GM19240 (cell line): ENCODE measurements around the gene MYBPH.

Source experiments
- DNase-seq: peaks from one replicate; pipeline ENCODE4 v3.0.0; 2011; ENCODE audit warnings: low spot score; ENCODE audit not compliant: insufficient read length

Gene MYBPH, protein sequence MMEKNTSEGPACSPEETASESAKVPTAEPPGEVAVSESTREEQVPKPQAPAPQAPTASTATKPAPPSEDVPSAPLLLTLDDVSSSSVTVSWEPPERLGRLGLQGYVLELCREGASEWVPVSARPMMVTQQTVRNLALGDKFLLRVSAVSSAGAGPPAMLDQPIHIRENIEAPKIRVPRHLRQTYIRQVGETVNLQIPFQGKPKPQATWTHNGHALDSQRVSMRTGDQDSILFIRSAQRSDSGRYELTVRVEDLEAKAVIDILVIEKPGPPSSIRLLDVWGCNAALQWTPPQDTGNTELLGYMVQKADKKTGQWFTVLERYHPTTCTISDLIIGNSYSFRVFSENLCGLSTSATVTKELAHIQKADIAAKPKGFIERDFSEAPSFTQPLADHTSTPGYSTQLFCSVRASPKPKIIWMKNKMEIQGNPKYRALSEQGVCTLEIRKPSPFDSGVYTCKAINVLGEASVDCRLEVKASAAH

DNA sequence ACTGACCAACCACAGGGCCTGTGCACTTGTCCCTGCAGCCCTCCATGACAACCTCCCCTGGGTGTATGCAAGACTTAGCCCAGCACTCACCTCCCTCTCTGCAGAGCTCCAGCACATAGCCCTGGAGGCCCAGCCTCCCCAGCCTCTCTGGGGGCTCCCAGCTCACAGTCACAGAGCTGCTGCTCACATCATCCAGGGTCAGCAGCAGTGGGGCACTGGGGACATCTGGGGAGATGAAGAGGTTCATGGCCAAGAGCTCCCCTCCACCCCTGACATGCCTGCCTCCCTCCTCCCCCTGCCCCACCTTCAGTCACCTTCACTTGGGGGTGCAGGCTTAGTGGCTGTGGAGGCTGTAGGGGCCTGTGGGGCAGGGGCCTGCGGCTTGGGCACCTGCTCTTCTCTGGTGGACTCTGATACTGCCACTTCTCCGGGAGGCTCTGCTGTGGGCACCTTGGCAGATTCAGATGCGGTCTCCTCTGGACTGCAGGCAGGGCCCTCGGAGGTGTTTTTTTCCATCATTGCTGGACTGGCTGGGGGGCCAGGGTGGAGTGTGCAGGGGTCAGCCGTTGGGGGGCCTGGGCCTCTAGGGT is at the start of gene MYBPH:
Gene MYBPH, minus strand, starts transcription at position 590 of the 590 bp plus-strand sequence. Its CDS starts 71 bp downstream, at position 519.
- DNase-seq: no peak

DNA sequence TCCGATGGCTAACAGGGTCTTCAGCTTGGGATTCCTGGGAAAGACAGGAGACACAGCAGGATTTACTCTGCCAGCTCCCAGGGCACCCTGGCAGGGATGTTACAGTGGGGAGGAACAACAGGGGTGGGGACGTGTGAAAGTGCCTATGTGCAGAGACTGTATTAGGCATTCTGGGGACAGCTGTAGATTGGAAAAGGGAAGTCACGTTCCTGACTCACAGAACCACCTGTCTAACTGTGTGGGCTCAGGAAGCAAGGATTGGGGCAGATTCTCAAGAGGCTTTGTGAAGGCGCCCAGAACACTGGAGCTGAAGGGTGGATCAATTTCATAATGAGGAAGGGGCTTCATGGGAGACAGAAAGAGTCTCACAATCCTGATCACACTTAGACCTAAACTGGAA is 49.4 kb upstream of the MYBPH start:
- no peak for DNase-seq

DNA sequence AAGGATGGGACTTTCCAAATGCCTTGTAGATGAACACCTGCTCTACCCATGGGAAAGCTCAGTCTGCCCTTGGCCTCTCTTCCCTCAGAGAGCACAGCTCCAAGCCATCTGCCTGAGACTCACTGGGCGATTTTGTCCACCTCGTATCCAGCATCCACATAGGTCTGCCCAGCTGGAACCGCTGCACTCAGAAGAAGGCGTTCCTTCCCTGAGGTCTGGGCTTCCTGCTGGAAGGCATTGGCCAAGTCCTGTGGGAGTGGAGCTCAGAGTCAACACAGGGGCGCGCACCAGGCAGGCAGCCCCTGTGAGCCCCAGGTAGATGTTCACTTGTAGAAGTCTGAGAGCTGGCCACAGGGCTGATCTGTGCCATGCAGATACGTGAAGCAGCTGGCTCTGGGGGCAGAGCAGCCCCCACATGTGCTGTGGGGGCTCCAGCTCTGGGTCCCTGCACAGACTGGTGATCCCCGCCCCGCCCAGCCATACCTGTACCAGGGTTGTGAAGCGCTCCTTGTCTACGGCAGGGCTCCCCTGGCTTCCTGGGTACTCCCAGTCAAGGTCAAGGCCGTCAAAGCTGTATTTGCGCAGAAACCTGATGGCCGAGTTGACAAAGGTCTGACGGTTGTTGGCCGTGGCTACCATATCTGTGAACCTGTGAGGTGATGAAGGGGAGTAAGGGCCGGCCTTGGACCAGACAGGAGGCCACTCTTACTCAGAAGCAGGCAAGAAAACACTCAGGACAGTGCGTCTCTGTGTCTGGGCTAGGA is 47.6 kb upstream of the MYBPH start:
- no peak for DNase-seq

DNA sequence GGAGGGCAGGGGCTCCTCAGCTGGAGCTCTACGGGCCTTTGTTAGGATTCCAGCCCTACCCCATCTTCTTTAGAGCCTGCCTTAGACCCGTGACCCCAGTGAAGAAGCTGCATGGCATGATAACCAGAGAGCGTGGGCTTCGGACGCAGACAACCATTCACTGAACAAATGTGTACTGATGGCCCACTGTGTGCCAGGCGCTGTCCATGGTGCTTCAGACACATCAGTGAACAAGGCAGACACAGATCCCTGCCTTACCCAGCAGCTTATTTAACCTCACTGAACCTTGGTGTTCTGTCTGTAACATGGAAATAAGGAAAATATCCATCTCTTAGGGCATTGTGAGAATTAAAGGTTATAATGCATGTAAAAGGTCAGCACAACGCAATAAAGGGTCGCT is 44.3 kb upstream of the MYBPH start:
- no peak for DNase-seq

DNA sequence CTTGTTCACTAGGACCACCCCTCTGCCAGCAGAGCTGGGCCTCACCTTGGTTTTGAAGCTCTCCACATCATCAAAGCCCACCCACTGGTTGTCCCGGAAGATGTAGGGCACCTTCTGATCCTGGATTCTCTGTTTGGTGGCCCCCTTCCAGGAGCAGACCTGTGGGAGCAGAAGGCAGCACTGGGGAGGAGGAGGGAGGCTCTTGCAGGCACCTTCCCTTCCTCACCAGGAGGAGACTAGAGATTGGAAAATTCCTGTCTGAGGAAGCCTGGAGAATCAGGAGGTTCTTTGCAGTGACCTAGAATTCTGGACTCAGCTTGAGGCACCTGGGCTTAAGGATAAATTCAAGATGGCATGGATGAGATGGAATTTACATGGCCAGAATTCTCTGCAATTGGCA is 43.5 kb upstream of the MYBPH start:
- DNase-seq: no peak

DNA sequence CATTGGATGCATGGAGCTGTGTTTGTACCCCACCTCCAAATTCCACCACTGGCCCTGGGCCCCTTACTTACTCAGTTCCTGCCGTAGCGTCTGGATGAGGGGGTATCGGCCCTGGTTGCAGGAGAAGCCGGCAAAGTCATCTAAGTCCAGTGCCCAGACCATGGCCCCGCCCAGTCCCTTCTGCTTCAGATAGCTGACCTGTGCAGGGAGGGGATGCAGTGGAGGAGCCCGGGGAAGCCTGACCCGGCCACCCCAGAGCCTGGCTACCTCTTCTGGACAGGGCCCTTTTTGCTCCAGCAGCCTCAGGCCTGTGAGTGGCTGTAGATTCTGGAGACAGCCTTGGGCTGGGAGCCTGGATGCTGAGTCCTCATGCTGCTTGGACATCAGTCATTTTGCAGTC is 42.0 kb upstream of the MYBPH start:
- DNase-seq: no peak

DNA sequence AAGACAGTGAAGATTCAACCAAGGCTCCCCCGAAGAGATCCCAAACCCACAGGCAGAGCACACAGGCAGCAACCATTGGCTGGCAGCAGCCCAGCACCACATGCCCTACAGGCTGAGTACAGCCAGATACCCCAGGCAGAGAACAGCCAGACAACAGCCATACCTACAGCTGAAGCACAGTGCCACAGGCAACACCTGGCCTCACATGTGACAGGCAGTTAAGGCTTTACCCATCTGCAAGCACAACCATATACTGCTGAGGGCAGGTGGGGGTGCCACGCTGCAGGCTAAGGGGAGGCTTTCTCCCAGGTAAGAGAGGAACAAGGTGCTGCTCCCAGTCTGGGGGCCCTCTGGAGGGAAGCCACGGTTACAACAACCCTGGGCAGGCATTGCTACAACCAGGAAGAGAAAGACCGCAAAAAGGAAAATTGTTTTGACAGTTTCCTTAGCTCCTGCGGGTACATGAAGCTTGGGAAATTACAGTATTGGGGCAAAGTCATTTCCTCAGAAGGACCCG is 41.6 kb upstream of the MYBPH start:
- DNase-seq: no peak

DNA sequence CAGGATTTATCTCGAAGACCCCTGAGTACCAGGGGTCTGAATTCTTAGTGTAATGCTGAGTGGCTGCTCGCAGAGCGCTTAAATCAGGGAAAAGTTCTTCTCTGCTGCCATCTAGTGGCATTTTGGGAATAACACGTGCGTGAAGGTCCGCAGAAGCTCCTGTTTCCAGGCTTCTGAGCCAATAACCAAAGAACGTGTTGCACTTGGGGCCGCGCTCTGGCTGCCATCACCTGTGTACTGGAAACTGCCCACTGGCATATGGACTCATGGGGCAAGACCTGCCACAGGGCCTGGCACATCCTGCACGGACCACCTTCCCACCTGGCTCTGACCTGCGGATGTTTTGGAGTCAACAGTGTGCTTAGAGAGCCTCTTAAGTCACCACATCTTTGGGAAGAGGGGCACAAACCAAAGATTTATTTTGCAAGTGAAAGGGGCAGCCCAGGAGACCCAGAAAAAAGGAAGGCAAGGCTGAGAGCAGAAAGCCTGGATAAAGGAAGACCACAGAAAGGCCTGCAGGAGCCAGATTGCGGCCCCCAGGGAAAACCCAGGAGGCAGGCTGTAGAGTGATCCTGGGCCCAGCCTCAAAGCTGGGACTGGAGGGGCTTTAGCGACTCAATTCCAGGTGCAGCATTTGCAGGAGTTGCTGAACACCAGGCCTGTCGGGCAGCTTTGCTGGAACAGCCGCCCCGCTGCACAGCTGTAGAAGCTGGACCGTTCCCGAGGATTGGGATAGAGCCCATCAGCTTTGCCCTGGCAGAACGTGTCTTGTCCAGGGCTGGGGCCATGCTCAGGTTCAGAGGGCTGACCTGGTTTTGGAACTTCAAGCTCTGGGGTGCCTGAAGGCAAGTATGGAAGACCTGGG is 40.9 kb upstream of the MYBPH start:
- peak; percentile 43 for DNase-seq

DNA sequence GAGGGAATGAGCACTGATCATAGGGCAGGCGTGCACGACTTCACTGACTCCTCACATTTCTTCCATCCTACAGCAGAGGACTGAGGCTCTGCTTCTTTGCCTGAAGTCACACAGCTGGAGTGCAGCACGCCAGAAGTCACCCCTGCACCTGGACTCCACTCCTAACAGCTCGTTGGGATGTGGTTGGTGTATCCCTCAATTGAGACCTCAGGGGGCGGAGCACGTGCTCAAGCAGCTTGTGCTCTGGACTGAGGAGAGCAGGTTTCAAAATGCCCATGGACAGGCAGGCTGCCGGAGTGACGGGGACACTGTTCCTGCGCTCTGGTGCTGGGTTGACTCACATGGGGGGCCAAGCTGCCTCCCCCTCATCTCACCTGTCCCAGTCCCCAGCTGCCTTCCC is 39.9 kb upstream of the MYBPH start:
- no peak for DNase-seq

DNA sequence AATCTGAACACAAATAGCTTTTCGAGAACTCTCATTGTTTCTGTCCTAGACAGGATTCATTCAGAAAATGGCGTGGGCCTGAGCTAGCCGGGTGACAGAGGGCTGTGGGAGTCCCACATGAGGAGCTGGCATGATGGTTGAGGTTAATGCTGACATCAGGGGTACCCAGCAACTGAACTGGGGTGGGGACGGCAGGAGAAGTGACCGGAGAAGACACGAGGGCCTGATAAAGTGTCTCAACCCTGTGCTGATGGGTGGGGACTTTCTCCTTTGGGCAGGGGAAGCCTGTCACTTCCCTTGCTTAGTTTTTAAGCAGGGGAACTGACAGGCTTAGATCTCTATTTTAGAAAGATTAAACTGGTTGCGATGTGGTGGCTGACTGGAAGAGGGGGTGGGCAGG is 39.2 kb upstream of the MYBPH start:
- DNase-seq: no peak

DNA sequence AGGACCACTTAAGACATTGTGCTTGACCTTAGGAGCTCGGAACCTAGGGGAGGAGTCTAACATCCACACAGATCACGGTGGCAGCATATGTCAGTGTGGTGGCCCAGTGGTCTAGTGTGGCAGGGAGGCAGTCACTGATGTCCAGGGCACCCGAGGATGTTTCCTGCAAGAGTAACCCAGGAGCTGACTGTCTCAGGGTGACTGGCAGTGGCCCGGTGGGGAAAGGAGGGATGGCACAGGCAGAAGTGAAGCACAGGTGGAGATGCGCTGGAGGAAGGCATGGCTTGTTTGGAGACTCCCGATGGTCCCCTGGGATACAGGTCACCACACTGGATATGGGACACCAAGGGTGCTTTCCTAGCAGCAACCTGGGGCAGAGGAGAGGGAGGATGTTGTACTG is 37.5 kb upstream of the MYBPH start:
- DNase-seq: no peak

DNA sequence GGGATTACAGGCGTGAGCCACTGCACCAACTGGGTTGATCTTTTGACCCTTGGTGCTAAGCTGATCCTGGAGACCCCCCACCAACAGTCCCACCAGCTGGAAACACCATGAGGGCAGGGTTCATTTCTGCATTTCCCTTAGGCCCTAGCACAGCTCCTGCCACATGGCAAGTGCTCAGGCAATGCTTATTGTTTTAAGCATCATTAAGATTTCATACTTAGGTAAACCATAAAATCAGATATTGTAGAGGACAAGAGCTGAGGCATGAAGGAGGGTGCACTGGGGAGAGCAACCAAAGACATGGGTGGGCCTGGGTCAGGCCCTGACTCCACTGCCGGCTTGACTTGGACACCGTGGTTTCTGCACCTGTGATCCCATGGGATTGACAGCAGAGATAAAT is 36.2 kb upstream of the MYBPH start:
- no peak for DNase-seq

DNA sequence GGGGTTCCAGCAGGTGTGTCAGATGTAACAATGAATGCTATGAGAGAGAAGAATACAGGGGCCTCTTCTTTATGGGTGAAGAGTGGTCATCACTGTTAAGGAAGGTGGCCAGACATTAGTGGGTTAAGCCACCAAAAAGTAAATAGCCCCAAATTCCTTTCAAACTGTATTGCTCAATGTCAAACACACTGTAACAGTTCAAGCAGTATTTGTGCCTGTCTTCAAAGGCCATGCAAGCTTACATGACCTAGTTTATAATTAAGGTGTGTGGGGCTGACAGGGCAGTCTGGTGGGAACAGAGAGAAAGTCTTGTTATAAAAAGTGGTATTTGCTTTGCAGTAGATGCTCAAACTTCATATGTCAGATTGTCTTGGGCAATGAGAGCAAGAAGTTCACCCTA is 35.4 kb upstream of the MYBPH start:
- DNase-seq: no peak

DNA sequence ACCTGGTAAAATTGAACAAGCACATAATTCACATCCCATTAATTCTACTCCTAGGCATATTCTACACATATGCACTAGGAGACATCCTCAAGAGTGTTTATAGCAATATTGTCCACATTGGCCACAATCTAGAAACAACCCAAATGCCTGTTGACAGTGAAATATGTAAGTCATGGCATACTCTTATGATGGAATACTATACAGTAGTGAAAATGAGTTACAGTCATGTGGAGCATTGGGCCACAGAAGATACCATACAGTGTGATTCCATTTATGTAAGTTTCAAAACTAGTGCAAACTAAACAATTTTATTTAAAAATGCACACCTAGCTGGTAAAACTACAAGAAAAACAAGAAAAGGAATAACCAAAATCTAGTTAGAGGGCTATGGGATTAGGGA is 34.7 kb upstream of the MYBPH start:
- DNase-seq: no peak

DNA sequence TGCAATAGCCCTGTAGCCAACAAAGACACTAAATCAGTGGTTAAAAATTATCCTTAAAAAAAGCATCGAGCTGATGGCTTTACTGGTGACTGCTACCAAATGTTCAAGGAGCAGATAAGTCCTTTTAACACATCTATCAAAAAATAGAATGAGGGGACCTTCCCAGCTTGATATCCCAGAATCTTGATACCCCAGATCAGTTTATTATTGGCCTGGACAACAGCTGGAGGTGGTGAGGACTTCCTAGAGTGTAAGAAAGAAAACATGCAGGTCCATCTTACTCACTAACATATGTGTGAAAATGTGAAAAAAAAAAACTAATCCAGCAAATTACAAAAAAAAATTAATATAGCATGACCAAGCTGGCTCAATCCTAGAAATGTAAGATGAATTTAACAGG is 32.6 kb upstream of the MYBPH start:
- no peak for DNase-seq

DNA sequence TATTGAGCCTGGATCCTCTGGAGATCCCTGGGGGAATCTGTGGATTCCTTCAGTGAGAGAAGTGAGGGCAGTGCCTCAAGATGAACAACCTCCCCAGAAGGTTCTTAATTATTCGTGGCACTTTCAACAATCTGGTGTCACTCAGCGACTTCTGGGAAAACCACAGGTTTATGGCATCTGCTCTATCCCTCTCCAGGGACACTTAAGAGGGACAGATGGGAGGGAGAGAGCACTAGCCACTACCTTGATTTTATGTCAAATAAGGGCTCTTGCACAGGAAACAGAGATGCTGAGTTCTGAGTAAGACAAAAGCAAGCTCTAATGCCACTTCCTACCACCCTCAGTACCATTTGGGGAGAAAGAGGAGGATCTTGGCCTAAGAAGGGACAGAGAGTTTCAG is 32.1 kb upstream of the MYBPH start:
- no peak for DNase-seq

DNA sequence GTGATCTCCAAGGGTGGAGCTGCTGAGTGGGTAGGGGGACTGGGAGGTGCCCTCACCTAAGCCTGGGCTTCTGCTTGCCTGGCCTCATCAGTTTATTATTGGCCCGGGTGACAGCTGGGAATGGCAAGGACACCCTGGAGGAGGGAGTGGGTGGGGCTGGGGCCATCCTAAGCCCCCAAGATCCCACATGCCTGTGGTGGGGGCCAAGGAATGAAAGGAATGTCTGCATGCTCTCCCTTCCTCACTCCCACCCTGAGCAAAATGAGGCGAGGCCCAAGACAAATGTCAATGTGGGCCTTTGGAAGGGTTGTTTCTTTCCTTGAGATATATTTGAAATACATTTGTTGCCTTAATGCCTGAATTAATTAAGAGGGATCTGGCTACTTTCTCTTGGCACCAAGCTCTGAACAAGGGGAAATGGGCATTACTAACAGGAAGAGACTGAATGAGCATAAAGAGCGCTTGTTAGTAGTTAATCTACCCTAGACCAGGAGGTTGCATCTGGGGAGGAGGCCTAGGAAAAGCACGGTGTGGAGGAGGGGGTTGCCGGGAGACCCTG is 30.6 kb upstream of the MYBPH start:
- DNase-seq: no peak

DNA sequence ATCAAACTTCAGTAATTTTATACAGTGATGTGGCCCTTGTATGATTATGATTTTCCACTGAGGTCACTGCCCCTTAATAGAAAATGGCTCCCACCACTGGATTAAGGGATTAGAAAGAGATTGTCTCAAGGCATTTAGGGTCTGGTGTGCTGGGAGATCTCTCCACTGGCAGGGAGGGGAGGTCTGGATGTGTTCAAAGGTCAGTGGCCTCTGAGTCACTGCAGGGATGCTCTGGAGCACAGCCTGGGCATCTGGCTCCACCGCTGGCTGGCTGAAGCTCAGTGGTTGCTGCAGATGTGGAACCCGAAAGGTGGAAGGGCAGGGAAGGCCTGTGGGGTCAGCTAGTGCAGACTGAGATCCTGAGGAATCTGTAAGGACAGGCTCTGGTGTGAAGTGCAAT is 29.1 kb upstream of the MYBPH start:
- DNase-seq: no peak

DNA sequence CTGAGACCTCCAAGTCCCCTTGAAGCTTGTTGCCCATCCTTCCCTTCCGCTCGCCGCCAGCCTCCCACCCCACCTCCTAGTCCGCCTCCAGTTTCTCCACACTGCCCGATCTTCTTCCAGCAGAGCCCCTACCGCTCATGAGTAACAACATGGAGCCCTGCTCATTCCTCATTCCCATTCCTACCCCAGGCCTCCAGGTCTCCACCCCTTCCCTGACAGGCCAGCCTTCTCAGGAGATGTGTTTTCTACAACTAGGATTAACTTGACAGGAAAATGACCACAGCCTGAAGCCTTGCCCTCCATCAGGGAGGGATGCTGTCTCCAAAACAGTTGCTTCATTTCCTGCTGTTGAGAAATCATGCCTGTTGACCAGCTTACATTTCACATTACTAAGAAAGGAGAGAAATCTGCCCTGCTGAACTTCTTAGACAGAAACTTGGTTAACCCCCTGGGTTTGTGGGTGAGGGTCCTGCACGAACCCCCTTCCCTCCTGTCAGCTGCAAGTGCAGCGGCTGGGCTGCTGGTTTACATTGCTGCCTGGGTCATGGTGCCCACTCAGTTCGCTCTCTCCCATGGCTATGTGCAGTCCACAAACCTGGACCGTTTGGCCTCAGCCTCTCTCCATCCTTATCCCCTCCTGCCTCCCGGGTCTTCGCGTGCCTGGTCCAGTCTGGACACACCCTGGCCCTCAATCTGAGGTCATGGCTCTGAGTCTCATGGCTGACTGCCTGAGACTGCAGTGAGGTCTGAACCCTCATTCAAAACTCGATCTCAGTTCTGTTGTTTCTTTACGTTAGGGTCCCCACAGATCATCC is 27.0 kb upstream of the MYBPH start:
- DNase-seq: no peak
